Limb (tissue), 2 donors: ENCODE data around the gene KLRG1.

Experiments
- DNase-seq, 2 donors: peaks; one replicate each; pipeline ENCODE4 v3.0.0-alpha.2; 2016; ENCODE audit errors: extremely low spot score in 2 of 2

KLRG1 gene

DNA sequence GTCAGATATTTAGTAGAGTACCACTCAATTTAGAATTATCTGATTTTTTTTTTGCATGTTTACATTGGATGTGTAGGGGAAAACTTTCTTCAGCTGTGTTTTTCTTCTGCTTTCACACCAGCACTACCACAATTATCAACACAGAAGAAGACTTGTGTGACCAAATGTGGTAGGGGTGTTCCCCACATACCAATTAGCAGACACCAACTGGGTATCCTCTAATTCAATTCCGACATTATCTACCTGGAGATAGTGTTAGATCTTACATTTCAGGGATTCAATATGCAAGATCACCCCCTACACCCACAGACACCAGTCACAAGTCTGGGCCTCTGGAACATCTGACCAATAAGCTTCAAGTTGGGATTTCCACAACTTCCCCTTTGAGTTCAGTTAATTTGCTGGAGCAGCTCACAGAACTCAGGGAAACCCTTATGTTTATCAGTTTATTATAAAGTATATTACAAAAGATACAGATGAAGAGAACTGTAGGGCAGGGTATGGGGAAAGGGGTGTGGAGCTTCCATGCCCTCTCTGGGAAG is 4.1 kb upstream of the KLRG1 start:
- no peak for DNase-seq

DNA sequence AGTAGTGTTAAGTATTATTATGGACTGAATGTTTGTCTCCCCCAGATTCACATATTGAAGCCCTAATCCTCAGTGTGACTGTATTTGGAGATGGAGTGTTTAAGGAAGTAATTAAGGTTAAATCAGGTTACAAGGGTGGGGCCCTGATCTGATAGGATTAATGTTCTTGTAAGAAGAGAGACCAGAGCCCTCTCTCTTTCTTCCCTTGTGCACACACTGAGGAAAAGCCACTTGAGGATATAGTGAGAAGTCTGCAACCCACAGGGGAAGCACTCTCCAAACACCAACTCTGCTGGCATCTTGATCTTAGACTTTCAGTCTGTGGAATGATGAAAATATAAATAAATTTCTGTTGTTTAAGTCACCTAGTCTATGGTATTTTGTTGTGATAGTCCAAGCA is 2.2 kb upstream of the KLRG1 start:
- DNase-seq: no peak

DNA sequence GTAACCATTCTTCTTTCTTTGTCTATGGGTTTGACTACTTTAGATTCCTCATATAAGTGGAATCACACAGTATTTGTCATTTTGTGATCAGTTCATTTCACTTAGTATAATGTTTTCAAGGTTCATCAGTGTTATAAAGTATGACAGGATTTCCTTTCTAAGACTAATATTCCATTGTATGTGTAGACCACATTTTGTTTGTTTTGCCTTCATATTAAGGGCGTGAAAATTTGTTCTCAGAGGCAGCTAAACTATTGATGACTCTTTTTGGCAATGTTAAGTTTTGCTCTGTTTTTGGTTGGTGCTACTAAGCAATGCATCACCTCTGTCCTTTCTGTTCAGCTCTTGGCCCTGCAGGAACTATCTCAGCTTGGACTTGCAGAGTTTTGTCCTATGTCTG is 1.7 kb upstream of the KLRG1 start:
- no peak for DNase-seq

DNA sequence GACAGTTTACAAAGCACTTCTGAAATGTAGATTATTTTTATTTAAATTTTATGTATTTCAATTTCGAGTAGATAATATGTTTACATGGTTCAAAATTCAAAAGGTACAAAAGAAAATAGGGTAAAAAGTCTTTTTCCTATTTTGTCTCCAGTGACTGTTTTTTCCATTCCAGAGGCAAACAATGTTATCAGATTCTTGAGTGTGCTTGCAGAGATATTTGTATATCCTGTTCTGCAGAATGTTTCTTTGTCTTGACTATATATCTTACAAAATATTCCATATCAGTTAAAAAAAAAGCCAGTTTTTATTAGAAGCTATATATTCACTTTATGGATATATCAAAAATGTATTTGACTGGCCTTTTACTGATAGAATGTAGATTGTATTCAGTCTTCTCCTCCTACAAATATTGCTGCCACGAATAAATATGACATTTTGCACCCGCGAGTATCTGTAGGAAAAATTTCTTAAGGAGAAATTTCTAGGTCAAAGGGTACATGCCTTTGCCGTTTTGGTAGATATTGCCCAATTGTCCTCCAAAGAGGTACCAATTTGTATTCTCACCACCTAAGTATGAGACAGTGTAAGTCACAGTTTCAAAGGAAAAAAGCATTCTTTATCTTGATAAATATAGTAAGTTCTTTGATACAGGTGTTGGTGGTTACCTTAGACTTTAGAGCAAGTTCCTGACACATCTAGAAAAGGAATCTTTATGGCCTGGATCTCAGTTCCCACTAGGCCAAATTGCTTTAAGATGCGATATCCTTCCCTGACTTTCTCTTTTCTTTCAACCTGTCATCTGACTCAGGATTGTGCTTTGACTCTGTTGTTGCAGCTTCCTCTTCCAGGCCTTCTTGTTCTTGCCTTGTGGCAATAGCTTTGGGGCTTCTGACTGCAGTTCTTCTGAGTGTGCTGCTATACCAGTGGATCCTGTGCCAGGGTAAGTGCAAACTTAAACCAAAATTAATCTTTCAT is 2.3 kb downstream of the KLRG1 start:
- no peak for DNase-seq

DNA sequence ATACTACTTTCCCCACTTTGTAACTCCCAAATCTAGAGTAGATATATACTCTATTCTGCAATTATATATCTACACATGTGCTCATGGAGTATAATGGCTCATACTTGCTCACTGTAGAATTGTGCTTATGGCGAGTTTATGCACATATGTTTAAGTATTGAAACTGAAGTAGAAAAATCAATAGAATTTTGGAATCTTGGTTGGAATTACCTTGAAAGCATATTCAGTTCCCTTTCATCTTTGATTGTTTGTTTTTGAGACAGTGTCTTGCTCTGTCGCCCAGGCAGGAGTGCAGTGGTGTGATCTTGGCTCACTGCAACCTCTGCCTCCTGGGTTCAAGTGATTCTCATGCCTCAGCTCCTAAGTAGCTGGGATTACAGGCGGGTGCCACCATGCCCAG is 4.5 kb downstream of the KLRG1 start:
- no peak for DNase-seq

DNA sequence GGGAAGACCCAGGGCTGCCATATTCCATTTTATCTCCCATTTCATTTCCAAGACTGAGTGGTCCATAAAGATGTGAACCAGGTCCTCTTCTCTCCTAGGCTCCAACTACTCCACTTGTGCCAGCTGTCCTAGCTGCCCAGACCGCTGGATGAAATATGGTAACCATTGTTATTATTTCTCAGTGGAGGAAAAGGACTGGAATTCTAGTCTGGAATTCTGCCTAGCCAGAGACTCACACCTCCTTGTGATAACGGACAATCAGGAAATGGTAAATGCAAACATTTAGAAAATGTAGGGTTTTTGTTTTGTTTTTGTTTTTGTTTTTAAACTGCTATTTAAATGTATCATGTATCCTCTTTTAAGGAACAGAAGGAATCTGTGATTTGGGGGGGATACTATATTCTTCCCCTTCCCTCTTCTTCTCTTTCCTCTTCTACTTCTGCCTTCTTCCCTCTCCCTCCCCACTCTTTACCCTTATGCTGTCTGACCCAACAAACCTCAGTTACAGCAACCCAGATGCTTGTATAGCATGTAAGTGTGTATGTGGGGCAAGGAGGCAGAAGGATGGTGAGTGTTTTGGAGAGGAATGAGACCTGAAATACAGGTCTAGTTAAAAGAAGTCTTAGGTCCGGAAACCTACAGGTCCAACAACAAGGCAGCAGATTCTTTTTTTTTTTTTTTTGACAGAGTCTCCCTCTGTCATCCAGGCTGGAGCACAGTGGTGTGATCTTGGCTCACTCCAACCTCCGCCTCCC is 5.9 kb downstream of the KLRG1 start:
- DNase-seq: no peak

DNA sequence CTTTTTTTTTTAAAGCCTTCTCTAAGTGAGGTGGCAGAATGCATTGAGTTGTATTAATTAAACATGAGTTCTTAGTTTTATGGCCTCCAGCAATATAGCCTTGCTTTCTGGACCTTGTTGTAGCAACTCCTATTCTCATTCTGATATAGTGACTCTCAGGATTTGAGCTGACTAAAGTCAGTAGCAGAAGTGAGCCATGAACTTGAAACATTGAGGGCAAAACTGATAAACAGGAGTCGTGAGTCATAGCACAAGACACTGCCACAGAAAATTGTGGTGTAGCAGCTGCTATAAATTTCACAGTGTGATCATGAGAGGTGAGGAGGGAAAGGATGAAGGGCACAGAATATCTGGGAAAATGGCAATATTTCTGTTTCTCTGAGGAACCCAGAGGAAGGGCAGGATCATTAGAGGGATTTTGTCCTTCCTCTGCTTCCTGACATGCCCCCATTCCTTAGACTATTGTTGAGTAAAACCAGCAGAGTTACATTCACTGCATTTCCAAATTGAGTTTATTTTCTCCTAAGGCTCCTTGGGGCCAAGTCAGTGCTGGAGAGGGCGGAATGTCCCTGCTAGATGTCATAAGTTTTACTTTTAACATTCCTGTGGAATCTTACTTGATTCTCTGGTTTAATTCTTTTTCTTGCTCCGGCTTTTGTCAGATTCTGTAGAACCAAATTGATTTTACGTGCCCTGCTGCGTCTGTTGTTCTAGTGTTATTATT is 7.5 kb downstream of the KLRG1 start:
- no peak for DNase-seq

DNA sequence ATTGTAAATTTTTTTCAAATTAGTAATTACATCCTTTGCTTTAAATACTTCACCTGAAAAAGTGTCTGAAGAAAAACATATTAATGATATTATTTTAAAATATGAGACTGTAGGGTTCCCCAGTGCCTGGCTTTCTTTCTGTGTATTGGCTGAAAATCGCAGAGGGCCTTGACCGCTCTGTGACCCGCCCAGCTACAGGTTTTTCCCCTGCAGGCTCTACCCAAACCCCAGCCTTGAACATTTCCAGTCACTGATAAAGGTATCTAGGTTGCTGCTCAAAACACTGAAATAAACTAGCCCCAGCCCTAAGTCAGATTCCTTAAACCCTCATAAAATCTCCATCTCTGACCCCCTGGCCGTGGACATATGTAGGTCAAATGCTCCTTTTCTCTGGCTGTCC is 11.9 kb downstream of the KLRG1 start:
- DNase-seq: no peak

DNA sequence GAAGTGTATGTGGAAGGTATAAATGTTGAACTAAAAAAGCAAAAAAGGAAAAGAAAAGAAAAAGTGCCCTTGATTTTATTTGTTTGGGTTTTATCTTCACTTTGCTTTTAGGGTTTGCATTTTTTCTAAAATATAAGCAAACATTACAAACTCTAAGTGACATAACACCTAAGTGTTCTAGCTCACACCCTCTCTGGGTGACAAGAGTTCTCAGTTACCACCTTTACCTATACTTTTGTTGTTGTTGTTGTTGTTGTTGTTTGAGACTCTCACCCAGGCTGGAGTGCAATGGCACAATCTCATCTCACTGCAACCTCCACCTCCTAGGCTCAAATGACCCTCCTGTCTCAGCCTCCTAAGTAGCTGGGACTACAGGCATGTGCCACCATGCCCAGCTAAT is 13.0 kb downstream of the KLRG1 start:
- DNase-seq: no peak

DNA sequence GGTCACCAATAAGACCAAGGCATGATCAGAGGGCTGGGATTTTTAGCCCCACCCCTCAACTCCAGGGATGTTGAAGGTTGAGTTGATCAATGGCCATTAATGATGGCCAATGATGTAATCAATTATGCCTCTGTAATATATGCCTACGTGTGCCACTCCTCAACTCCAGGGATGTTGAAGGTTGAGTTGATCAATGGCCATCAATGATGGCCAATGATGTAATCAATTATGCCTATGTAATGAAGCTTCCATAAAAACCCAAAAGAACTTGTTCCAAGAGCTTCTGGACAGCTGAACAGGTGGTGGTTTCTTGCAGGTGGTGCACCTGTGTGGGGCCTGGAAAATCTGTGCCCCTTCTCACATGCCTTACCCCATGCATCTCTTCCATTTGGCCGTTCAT is 33.2 kb downstream of the KLRG1 start:
- no peak for DNase-seq

DNA sequence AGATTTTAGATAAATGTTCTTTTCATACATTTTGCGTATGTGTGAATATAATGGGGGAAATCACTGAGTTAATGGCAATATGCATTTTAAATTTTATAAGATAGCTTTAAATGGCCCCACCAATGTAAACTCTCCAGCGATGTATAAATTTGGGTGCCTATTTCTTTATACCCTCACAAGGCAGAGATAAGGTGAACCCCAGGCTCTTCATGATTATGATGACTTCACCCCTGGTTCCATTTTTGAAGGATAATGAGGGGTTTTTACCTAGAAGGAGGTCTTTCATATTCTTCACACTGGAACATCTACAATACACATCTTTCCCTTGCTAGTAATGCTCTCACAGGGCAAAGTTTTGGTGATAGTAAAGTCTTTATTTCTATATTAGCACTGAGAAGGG is 35.2 kb downstream of the KLRG1 start:
- DNase-seq: no peak

DNA sequence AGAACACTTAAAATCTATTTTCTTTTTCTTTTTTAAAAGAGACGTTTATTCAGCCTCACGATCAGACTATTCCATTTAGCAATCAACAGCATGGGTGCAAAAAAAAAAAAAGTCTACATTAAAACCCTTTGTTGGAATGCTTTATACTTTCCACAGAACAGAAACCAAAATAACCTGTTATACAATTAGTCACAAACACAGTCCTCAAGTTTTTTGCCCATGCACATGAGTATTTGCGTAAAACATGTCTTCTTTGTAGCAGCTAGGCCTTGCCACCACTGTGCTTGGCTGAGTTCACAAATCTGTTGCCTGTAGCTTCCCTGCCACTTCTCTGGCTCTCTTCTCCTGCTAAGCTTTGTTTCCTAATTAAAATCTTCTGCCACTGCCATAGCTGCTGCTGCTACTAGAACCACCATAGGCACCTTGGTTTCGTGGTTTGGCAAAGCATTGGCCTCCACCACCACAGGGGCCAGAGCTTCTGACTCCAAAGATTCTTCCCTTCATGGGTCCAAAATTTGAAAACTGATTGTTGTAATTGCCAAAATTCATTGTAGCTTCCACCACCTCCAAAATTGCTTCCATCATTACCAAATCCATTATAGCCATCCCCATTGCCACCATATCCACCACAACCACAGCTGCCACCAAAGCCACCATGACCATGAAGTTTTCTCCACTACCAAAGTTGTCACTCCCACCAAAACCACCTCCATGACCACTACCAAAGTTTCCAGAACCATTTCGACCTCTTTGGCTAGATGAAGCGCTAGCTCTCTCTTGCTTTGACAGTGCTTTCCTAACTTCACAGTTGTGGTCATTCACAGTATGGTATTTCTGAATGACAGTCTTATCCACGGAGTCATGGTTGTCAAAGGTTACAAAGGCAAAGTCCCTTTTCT is 38.1 kb downstream of the KLRG1 start:
- no peak for DNase-seq

DNA sequence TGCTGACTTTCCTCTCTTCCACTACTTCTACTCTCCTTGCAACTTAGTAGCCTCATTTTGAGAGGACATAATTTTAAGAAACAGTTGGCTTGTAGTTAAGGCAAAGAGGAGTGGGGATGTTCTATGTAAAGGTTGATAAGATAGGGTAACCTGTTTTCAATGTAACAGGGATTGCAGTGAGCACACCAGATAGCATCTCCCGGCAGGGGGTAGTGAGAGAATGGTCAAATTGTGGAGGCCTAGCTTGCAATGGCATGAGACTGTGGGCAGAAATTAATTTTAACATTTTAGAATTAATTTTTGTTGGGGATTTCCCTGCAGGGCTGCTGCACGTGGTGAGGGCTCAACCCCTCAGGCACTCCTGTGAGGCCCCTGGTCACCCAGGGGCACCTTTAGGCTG is 41.4 kb downstream of the KLRG1 start:
- DNase-seq: no peak

DNA sequence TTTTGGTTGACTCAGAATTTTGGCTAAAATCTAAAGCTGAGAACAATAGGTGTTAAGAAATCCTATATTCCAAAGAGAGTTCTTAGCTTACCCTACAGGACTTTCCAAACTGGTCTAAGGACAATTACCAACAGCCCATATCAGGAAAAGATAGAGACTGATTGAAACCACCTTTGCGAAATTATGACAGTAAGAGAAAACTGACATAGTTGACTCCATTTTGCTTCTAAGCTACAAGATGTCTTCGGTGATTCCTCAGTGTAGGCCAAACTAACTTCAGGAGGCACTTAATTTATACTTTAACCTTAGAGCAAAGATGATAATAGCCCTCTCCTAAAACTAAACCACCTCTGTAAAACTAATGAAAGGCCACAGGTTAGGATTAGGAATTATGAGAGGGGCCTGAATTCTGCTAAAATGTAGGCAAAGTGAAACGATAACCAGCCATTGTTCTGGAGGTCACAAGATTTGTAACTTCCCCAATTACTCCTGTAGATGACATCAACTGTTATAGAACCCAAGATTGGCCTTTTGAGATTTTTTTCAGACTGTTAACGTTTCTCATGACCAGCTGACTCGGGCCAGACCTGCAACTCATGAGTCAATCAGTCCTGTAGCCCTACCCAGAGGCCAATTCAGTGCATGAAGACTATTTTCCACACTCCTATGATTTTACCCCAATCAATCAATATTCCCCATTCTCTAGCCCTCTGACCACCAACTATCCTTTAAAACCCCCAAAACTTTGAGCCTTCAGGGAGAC is 43.0 kb downstream of the KLRG1 start:
- no peak for DNase-seq

DNA sequence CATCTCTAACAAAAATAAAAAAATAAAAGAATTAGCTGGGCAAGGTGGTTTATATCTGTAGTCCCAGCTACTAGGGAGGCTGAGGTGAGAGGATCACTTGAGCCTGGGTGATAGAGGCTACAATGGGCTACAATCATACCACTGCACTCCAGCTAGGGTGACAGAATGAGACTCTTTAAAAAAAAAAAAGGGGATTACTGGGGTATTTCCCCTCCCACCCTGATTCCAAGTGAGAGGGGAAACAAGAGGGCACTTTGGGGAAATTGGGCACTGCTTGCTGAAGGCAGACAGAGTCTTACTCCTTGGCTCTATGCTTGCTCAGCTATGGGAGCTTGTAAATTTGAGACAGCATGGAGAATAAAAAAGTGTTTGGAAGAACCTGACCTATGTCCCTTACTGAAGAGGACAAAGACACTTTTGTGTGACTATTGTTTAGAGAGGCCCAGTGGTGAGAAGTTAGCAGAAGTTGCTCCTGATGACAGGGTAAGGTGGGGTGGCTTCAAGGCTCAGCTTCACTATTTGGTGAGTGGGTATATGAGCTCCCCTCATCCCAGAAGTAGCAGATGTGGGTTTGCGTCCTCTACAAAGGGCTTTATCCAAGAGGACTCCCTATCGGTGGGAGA is 44.0 kb downstream of the KLRG1 start:
- DNase-seq: no peak

DNA sequence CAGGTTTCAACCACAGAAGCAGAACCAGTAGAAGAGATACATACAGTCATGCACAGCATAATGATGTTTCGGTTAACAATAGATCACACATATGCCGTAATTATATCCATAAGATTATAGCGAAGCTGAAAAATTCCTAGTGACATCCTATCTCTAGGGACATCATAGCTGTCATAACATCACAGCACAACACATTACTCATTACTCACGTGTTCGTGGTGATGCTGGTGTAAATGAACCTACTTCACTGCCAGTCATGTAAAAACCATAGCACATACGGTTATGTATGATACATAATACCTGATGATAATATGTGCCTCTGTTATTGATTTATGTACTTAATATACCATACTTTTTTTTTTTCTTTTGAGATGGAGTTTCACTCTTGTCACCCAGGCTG is 44.7 kb downstream of the KLRG1 start:
- no peak for DNase-seq

DNA sequence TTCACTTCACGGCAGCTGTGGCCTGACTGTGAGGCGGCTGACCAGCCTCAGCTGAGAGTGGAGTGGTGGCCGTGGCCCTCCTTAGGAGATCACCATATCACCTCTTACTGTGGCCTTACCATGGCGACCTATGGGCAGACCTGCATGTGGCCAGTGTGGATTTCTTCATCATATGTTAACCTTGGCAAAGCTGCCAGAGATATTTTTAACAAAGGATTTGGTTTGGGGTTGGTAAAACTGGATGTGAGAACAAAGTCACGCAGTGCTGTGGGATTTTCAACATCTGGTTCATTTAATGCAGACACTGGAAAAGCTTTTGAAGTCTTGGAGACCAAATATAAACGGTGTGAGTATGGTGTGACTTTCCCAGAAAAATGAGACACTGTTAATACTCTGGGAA is 46.9 kb downstream of the KLRG1 start:
- DNase-seq: no peak

DNA sequence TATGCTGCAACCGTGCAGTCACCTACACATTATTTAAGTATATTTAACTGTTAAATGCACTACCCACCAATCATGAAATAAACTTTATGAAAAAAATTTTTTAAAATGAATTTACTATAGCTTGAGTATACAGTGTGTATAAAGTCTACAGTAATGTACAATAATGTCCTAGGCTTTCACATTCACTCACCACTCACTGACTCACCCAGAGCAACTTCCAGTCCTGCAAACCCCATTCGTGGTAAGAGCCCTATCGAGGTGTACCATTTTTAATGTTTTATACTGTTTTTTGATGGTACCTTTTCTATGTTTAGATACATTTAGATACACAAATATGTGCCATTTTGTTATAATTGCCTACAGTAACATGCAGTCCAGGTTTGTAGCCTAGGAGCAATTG is 48.1 kb downstream of the KLRG1 start:
- DNase-seq: no peak

DNA sequence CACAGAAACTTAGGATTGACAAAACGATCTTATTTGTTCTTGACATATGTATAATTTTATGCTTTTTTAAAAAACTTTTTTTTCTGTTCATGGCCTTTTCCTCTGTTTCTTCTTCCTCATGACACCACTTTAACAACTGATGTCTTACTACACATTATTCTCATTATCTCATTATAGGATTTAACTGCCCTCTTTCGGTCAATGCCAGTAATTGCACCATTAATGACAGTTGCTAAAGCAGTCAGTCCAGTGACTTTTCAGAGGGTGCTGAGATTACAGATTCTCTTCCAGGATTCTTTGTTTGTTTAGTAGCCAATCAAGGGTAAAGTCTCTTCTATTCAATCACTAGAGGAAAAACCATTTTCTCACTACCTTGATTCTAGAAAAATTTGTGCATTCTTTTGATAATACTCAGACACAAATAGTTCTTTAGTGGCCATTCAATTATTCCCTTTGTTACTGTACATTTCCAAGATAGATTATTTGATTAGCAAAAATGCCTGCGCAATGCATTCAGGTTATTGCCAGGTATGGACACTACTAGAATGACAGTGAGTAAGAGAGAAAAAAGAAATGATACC is 50.1 kb downstream of the KLRG1 start:
- DNase-seq: peak in 1 of 2 donors; percentile 65
